Ascending aorta (tissue), 2 donors: ENCODE measurements around the gene SLC18A2. TPM values are rescaled to one million over a fixed set of nuclear protein-coding genes. Genes with fewer than 3 reads are reported as not detected.

Experiments used
- DNase-seq, 2 donors: peaks; one replicate each; pipeline ENCODE4 v3.0.0-alpha.2; 2019; ENCODE audit warnings: low spot score in 2 of 2
- H3K27ac ChIP-seq, 2 donors: fragments of 200-600 bp; sonication (generic); one replicate each; pipeline ENCODE4 v1.5.1; 2016 to 2017; ENCODE audit warnings: mild to moderate bottlenecking in 1 of 2
- H3K27me3 ChIP-seq: fragments of 200-600 bp; sonication (generic); one replicate; pipeline ENCODE4 v1.5.1; 2017
- H3K36me3 ChIP-seq, 2 donors: fragments of 200-600 bp; sonication (generic); one replicate each; pipeline ENCODE4 v1.5.1; 2016
- H3K4me1 ChIP-seq, 2 donors: fragments of 200-600 bp; sonication (generic); one replicate each; pipeline ENCODE4 v1.5.1; 2016 to 2017; ENCODE audit warnings: mild to moderate bottlenecking in 1 of 2
- H3K4me3 ChIP-seq, 2 donors: fragments of 200-600 bp; sonication (generic); one replicate each; pipeline ENCODE4 v1.5.1; 2016 to 2017; ENCODE audit warnings: mild to moderate bottlenecking in 1 of 2
- H3K9me3 ChIP-seq, 2 donors: fragments of 200-600 bp; sonication (generic); one replicate each; pipeline ENCODE4 v1.5.1; 2016
- CTCF ChIP-seq, 3 experiments: fragments of 200-600 bp in 2 of 3; fragments of 450-650 bp in 1 of 3; sonication (generic) in 2 of 3; IDR thresholded peaks; one replicate each; pipeline ENCODE4 v1.5.1; 2016 to 2019; ENCODE audit warnings: antibody characterized with exemption in 3 of 3, mild to moderate bottlenecking in 1 of 3, moderate library complexity in 1 of 3
- intact Hi-C: fragments of 100-400 bp; cut with DNase I; formaldehyde crosslinking; loops from one replicate; pipeline ENCODE4 v1.15.1; 2023
- total RNA-seq: library from RNA; depleted of rRNA; stranded (reverse); fragments of >200 nt; gene quantifications from one replicate; pipeline ENCODE4 v1.1.0, GENCODE V29; 2016

Gene SLC18A2
- total RNA-seq, 1 donor from 2014 or later: not detected

DNA sequence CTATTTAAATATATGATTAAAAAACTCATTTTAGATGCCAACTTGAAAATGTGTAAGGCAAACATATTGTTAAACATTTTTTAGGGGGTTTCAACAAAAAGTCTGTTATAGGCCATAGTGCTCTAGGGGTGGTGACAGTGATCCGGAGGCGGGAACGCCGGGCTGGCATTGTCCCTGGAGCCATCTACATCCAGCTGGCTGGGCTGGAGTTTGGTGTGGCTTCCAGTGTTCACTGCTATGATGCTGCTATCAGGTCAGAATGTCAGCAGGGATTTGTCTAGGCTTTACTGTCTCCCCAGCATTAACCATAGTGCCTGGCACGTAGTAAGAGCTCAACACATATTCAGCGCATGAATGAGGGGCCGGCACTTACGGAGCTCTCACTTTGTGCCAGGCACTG lies 1.9 kb upstream of the SLC18A2 start:
- no peak overlapping the region for H3K4me3 ChIP-seq
- no peaks in the 10 kb centered on the region for H3K4me1 ChIP-seq
- DNase-seq: no peak
- H3K27me3 ChIP-seq: peaks cover 7% of the 10 kb centered on the region
- H3K27ac ChIP-seq: no peak overlapping the region
- TF ChIP-seq CTCF (IDR thresholded peaks at IDR 0.05): no peak
- no peaks in the 10 kb centered on the region for H3K36me3 ChIP-seq
- intact Hi-C loops: no loop called here
- H3K9me3 ChIP-seq: no peaks in the 10 kb centered on the region

GRCh38 chr10:117239721-117240620 lies 943 bp upstream of the SLC18A2 start:
- H3K36me3 ChIP-seq: no peaks in the 10 kb centered on the region
- intact Hi-C loops: no loop called here
- peaks cover 7% of the 10 kb centered on the region for H3K27me3 ChIP-seq
- H3K9me3 ChIP-seq: no peaks in the 10 kb centered on the region
- no peak for TF ChIP-seq CTCF (IDR thresholded peaks at IDR 0.05)
- no peak overlapping the region for H3K27ac ChIP-seq
- DNase-seq: no peak
- H3K4me3 ChIP-seq: no peak overlapping the region
- H3K4me1 ChIP-seq: no peaks in the 10 kb centered on the region

DNA sequence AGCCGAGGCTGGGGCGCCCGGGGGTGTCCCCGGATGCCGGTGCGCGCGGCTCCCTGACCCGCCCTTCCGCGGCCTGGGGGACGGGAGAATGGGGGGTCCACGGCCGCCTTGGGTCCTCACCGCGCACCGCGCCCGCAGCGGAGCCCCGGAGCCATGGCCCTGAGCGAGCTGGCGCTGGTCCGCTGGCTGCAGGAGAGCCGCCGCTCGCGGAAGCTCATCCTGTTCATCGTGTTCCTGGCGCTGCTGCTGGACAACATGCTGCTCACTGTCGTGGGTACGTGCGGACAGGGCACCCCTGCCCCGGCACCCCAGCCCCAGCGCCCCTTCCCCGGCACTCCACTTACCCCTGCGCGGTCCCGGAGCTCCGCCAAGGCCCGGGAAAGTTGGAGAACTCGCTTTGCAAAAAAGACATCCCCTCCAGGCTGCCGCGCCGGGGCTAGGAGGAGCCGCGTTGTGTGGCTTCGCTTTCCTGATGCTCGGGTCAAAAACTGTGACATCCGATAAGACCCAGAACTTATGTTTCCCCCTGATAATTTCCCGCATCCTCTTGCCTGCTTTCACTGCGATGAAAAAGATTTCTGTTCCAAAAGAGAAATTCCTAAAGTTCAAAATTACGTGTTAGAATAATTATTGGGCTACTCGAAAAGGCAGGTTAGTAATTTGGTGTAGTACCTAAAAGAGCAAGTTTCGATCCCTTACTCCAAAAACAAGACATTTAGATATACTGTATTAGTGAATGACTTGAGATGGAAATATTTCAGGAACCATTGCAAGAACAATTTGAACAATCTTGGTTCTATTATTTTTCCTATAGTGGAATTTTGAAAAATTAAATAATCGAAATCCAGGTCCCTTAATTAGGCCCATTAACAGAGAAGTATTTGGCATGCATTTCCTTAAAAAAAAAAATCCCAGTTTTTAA lies 888 bp downstream of the SLC18A2 start:
- H3K4me3 ChIP-seq: peak overlapping the region in 1 of 2 donors; percentile 19
- H3K27ac ChIP-seq: no peak overlapping the region
- TF ChIP-seq CTCF (IDR thresholded peaks at IDR 0.05): no peak
- DNase-seq: no peak
- intact Hi-C loops: no loop called here
- H3K36me3 ChIP-seq: no peaks in the 10 kb centered on the region
- peaks cover 7% of the 10 kb centered on the region for H3K27me3 ChIP-seq
- no peaks in the 10 kb centered on the region for H3K4me1 ChIP-seq
- no peaks in the 10 kb centered on the region for H3K9me3 ChIP-seq

- Histone ChIP-seq H3K4me1 (no peaks in the 10 kb centered on the region), H3K4me3 (no peak overlapping the region), H3K27me3 (peaks cover 7% of the 10 kb centered on the region), H3K27ac (no peak overlapping the region), H3K9me3 (no peaks in the 10 kb centered on the region), H3K36me3 (no peaks in the 10 kb centered on the region)
- no peak for DNase-seq
- intact Hi-C loops: no loop called here
- TF ChIP-seq CTCF (IDR thresholded peaks at IDR 0.05): no peak
Measured at GRCh38 chr10:117242463-117242832, 1.5 kb downstream of the SLC18A2 start.

DNA sequence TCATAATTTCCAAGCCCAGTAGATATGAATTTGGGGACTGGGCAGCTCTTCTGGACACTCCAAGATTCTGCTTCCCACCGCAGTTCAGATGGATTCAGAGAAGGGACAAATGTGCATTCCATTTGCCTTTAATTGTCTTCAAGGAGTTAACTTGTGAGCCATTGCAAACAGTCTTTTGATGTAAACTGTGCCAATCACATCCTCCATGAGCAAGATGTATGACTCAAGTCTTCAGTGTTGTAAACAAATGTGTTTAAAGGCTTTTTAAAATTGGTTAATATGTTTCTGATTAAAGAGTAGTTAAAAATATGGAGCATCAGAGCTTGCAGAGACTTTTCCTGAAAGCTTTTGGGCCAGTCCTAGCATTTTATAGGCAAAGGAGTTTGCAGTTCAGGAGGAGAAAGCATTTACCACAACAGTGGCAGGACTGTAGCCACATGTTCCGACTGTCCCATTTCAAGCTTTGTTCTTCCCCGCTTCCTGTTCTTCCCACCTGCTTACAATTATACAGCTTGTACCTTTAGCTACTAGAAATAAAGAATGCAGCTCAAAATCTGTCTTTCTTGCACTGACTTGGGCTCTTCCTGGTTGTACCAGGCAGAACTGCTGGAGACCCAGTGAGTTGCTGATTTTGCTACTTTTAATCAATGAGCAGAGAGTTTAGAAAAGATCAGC lies 6.2 kb downstream of the SLC18A2 start:
- Histone ChIP-seq H3K36me3 (no peaks in the 10 kb centered on the region), H3K27ac (no peak overlapping the region), H3K9me3 (no peaks in the 10 kb centered on the region), H3K27me3 (no peaks in the 10 kb centered on the region), H3K4me1 (no peaks in the 10 kb centered on the region), H3K4me3 (no peak overlapping the region)
- DNase-seq: no peak
- TF ChIP-seq CTCF (IDR thresholded peaks at IDR 0.05): no peak
- intact Hi-C loops: no loop called here
